AG04449 (cell line): ENCODE data around the gene STAMBP.
"Not testable (repeated sequence)": the region's sequence is repeated elsewhere in the genome, so short reads cannot be mapped to it uniquely, and the experiment has no call there.

Experiments
- CTCF ChIA-PET: fragments of 350-600 bp; formaldehyde crosslinking; extraction: SDS; loops from one replicate; lab custom pipeline; 2021; ENCODE audit warnings: antibody characterized with exemption; lab: Yijun Ruan, JAX
- POLR2A ChIA-PET: fragments of 400-600, 350-600 bp; formaldehyde crosslinking; extraction: SDS; loops from one replicate; lab custom pipeline; 2020; ENCODE audit warnings: antibody characterized with exemption, inconsistent platforms; lab: Yijun Ruan, JAX
- DNase-seq: peaks from one replicate; pipeline ENCODE4 v3.0.0-alpha.2; 2010; ENCODE audit warnings: low read depth, low spot score
- H3K4me3 ChIP-seq: 2 replicates; pipeline ENCODE4 v1.5.1; 2011; ENCODE audit warnings: low read depth, mild to moderate bottlenecking, control low read depth, low read length
- CTCF ChIP-seq: IDR thresholded peaks from one replicate; pipeline ENCODE4 v1.5.1; 2011; ENCODE audit warnings: mild to moderate bottlenecking, moderate library complexity, low read length, control low read depth, inconsistent platforms; ENCODE audit not compliant: insufficient read depth; ENCODE audit errors: missing control alignments

STAMBP gene

GRCh38 chr2:73903313-73903712 lies 74.6 kb downstream of the STAMBP start:
- H3K4me3 ChIP-seq = no peak overlapping the region
- POLR2A ChIA-PET = no interaction called here
- DNase-seq = no peak
- TF ChIP-seq CTCF = no peak
- CTCF ChIA-PET = no interaction called here

- DNase-seq, POLR2A ChIA-PET, CTCF ChIA-PET, H3K4me3 ChIP-seq: not testable (repeated sequence)
Observed at GRCh38 chr2:73903949-73904613, 75.3 kb downstream of the STAMBP start.

- TF ChIP-seq CTCF = no peak
- ChIA-PET CTCF (no interaction called here), POLR2A (no interaction called here)
- no peak overlapping the region for H3K4me3 ChIP-seq
- DNase-seq = no peak
Observed at GRCh38 chr2:73904952-73905351, 76.2 kb downstream of the STAMBP start.

- CTCF ChIA-PET = no interaction called here
- no peak for DNase-seq
- TF ChIP-seq CTCF = no peak
- no peak overlapping the region for H3K4me3 ChIP-seq
- POLR2A ChIA-PET = no interaction called here
Observed at GRCh38 chr2:73906847-73907505, 78.2 kb downstream of the STAMBP start.

- DNase-seq = no peak
- no peak overlapping the region for H3K4me3 ChIP-seq
- no peak for TF ChIP-seq CTCF
- CTCF ChIA-PET = interaction anchor here (1.1 kb wide), 1 partner anchor 241 kb away, joined by 4 read pairs; no protein-coding TSS in a partner anchor
- POLR2A ChIA-PET = no interaction called here
Observed at GRCh38 chr2:73907840-73908452, 79.2 kb downstream of the STAMBP start.

GRCh38 chr2:73908689-73909652 lies 80.2 kb downstream of the STAMBP start:
- TF ChIP-seq CTCF = no peak
- no peak for DNase-seq
- ChIA-PET CTCF (interaction anchor here (0.9 to 1.1 kb wide), 2 partner anchors 22 to 240 kb away, joined by 3 to 4 read pairs; no protein-coding TSS in a partner anchor), POLR2A (no interaction called here)
- no peak overlapping the region for H3K4me3 ChIP-seq
